HG03095 (cell line): ENCODE measurements around the gene FCGR3A.
"Not testable (repeated sequence)": the region's sequence is repeated elsewhere in the genome, so short reads cannot be mapped to it uniquely, and the experiment has no call there.

Experiments used
- ATAC-seq: cut with Tn5 transposase; IDR thresholded peaks from one replicate; pipeline ENCODE4 v1.9.1; 2021; ENCODE audit warnings: moderate library complexity; ENCODE audit not compliant: unreplicated experiment

Gene FCGR3A

GRCh38 chr1:161549652-161550051 lies at the start of gene FCGR3A:
TSS of gene FCGR3A (minus strand) at chr1:161549818. CDS start at chr1:161549736, 82 bp downstream.
- no peak for ATAC-seq

DNA sequence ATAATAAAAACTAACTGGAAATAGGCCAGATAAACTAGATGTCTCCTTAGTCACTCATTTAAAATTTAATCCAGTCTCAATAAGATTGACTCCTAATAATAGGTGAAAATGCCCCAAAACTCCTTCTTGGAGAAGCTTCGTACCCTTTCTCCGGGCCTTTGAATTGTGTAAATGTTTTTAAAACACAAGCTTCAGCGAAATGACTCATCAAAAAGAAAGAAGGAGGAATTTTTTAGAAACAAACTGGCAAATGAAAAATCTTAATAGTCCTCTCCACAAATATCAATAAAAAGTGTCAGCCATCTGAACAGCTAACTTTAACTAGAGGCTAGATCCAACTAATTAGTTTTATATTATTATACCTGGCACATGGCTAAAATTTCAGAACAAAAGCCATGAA lies 47.5 kb upstream of the FCGR3A start:
- ATAC-seq: not testable (repeated sequence)

GRCh38 chr1:161595583-161595982 lies 46.0 kb upstream of the FCGR3A start:
- ATAC-seq: not testable (repeated sequence)

- not testable (repeated sequence) for ATAC-seq
Observed at GRCh38 chr1:161595173-161595572, 45.6 kb upstream of the FCGR3A start.

GRCh38 chr1:161594269-161594984 lies 44.8 kb upstream of the FCGR3A start:
- ATAC-seq: not testable (repeated sequence)

- ATAC-seq: not testable (repeated sequence)
Observed at GRCh38 chr1:161593092-161593755, 43.6 kb upstream of the FCGR3A start.

DNA sequence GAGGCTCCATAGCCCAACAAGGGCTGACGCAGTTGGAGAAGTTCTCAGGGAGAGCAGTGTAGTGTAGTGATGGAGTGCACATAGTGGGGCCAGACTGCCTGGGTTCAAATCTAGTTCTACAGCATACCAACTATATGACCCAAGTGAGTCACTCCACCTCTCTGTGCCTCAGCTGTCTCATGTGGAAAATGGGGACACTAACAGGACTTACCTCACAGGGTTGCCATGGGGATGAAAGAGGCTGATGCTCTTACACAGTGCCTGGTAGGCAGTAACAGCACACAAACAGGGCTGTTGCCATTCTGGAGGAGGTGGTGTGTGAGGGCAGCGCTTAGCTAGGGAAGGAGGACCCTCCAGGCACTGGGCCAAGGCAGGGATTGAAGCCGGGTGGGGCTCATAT lies 43.0 kb upstream of the FCGR3A start:
- not testable (repeated sequence) for ATAC-seq

DNA sequence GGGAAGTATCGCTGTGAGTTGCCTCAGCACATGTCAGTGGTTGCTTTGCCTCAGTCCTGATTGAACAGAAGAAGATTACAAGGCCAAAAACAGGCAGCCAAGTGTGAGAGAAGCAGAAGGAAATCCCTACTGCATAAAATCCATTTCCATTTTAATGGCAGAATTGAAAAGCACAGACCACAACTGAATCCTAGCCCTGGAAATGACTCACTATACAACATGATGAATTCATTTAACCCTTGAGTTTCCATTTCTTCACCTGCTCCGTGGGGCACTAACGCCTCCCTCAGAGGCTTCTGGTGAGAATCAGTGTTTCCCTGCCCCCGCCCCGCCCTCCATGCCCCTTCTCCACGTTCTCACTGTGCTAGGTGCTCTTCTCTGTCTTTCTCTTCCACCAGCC lies 40.3 kb upstream of the FCGR3A start:
- ATAC-seq: not testable (repeated sequence)

DNA sequence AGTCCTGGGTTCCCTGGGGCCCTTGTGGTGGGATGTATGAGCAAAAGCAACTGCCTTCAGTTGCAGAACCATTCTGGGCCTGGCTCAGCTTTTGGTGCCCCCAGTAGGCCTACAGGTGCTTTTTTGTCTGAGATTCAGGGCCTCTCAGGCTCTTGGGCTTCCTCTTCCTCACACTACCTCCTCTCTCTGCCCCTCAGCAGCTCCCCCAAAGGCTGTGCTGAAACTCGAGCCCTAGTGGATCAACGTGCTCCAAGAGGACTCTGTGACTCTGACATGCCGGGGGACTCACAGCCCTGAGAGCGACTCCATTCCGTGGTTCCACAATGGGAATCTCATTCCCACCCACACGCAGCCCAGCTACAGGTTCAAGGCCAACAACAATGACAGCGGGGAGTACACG lies 39.7 kb upstream of the FCGR3A start:
- not testable (repeated sequence) for ATAC-seq

GRCh38 chr1:161588596-161588995 lies 39.0 kb upstream of the FCGR3A start:
- ATAC-seq: not testable (repeated sequence)

GRCh38 chr1:161582882-161583281 lies 33.3 kb upstream of the FCGR3A start:
- ATAC-seq: not testable (repeated sequence)

GRCh38 chr1:161580879-161581537 lies 31.4 kb upstream of the FCGR3A start:
- peak; percentile 71 for ATAC-seq

DNA sequence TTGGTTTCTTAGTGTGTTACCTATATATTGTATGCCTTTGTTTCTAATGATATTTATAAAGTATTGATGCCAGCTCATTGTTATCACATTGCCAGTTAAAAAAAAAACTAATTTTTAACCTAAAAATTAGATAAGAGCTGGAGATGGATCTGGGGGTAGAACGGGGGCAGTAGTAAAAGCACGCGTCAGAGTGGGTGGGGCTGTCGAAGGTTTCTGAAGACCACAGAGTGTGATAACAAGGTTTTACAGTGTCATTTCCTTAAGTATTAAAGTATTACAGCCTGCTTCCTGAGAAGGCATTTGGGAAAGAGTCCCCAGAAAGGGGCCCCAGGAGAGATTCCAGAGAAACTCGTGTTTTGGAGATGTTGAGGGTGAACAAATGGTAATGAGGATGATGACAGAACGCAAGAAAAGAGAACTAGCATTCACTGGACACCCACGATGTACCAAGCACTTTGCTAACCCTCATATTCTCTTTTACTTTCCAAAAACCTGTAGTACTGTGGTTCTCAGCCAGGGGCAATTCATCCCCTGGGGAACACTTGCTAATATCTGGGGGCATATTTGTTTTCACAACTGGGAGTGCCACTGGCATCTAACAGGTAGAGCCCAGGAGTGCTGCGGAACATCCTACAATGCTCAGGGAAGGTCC lies 30.4 kb upstream of the FCGR3A start:
- ATAC-seq: not testable (repeated sequence)

- ATAC-seq: not testable (repeated sequence)
Observed at GRCh38 chr1:161576676-161577075, 27.1 kb upstream of the FCGR3A start.

DNA sequence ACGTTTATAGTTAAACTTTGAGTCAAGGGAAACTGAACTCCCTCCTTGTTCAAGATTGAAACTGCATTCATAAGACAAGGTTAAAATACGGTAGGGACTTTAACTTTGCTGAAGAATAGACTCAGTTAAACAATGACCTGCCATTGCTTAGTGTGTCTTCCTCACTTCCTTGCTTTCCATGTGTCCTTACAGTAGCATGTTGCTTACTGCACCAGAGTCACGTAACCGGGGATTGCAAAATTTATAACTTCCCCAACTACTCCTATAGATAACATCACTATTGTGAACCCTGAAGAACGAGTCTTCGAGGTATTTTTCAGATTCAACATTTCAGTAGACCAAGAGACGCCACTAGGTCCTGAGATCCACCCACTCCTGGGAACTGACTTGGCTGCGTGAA lies 22.1 kb upstream of the FCGR3A start:
- ATAC-seq: not testable (repeated sequence)

- not testable (repeated sequence) for ATAC-seq
Observed at GRCh38 chr1:161566602-161566960, 17.0 kb upstream of the FCGR3A start.

GRCh38 chr1:161563522-161563921 lies 13.9 kb upstream of the FCGR3A start:
- ATAC-seq: not testable (repeated sequence)

- ATAC-seq: not testable (repeated sequence)
Observed at GRCh38 chr1:161562441-161562840, 12.8 kb upstream of the FCGR3A start.

GRCh38 chr1:161560960-161561715 lies 11.5 kb upstream of the FCGR3A start:
- ATAC-seq: not testable (repeated sequence)
